ENCODE results near the gene ITLN2.
"Not testable (repeated sequence)": the region's sequence is repeated elsewhere in the genome, so short reads cannot be mapped to it uniquely, and the experiment has no call there.

The ITLN2 gene

DNA sequence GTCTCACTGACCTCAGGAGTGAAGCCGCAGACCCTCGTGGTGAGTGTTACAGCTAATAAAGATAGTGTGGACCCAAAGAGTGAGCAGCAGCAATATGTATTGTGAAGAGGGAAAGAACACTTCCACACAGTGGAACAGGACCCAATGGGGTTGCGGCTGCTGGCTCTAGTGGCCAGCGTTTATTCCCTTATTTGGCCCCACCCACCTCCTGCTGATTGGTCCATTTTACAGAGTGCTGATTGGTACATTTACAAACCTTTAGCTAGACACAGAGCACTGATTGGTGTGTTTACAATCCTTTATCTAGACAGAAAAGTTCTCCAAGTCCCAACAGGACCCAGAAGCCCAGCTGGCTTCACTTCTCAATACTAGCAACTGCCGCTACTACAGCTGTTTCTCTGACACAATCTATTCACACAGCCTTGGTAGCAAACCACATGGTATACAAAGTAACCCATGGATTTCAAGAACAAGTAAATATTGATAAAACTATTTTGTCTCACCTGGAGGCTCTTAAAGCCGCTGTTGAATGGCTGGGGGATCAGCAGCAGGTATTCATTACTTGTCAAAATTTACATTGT, 44.3 kb downstream of the ITLN2 start:
- DNase-seq (ENCODE audit: low read depth in 2 of 3, low spot score in 2 of 3), result no peak

DNA sequence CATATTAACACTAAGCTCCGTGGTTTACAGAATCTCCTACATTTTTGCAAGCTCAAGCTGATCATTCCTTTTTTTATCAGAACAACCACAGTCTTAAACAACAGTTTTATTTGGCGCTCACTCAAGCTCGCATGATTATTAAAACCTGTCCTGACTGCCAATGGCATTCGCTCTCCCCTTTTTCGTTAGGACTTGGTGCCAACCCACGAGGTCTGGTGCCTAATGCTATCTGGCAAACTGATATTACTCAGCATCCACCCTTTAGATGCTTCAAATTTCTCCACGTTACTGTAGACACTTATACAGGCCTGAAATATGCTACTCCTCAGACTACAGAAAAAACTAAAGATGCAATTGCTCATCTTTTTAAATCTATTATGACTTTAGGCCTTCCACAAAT, 46.6 kb downstream of the ITLN2 start:
- no peak for DNase-seq (ENCODE audit: low read depth in 2 of 3, low spot score in 2 of 3)

DNA sequence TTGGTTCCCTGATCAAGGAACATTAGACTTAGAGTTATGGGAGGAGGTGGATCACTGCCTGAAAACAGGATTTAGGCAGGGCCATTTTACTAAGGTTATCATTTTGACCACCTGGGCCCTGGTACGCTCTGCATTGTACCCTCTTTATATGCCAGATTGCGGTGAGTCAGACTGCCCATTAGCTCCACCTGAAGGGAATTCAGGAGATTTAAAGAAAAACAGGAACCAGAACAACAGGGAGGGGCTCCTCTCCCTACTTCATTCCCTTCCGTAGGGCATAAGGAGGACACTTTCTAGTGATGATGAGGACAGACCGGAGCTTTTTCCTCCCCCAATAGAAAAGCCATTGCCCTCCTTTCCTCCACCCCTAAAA, 49.0 kb downstream of the ITLN2 start:
- DNase-seq (ENCODE audit: low read depth in 2 of 3, low spot score in 2 of 3), result no peak

DNA sequence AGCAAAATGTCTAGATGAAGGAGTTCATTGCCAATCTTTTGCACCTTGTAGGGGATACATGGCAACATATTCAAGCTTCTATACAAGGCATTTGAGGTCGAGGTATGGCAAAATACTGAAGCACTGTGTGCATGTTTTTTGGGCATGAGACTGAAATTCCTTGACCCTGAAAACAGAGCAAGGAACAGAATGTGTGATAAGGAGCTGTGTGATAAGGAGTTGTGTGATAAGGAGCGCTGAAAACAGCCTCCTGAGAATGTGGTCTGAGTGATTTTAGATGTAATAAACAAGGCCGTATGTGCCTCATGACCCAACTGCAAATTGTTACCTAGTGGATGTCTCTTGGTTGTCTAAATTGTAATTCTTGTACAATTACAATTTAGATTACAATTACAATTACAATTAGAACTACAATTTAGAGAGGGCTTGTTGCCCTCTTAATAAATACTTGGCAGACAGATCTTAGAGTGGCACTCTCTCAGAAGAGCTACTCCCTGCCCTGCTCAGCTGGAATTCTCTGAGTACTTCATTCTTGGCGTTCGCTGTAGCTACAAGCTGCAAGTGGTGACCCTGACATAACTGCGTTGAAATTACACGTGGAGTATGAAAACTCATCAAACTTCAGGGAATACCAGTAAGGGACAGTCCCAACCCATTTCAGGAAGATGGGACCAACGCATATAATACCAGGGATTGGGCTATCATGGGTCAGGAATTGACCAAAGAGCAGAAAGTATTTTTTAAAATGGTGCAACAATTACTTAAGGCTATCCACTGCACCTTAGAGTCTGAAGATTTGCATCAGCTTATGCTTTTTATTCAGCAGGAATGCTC, 49.6 kb downstream of the ITLN2 start:
- DNase-seq (ENCODE audit: low read depth in 2 of 3, low spot score in 2 of 3), result no peak

DNA sequence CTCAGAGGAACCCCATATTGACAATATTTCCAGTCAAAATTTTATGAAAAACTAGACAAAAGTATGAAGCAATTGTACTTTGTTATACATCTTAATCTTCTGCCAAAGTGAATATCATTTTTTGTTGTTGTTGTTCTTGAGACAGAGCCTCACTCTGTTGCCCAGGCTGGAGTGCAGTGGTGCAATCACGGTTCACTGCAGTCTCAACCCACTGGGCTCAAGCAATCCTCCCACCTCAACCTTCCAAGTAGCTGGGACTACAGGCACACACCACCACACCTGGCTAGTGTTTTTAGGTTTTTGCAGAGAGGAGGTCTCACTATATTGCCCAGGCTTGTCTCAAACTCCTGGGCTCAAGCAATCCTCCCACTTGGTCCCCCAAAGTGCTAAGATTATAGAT, 52.4 kb downstream of the ITLN2 start:
- DNase-seq (ENCODE audit: low read depth in 2 of 3, low spot score in 2 of 3), result not testable (repeated sequence)

DNA sequence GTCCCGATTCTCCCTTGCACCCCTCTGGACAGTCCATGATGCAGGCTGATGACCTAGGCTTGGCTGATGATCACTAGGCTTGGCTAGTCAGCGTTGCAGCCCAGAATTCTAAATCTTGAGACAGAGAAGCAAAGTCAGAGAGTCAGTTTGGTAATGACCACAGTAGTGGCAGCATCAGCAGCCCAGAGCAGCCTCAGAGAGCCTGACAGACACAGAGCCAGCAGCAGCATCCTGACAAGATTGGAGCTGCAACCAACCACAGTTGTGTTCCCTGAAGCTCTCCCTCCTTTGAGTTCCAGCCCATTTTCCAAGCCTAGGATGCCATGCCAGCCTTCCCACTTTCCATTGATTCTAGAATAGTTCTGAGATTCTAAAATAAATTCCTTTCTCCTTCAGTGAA, 52.8 kb downstream of the ITLN2 start:
- DNase-seq (ENCODE audit: low read depth in 2 of 3, low spot score in 2 of 3), result no peak

DNA sequence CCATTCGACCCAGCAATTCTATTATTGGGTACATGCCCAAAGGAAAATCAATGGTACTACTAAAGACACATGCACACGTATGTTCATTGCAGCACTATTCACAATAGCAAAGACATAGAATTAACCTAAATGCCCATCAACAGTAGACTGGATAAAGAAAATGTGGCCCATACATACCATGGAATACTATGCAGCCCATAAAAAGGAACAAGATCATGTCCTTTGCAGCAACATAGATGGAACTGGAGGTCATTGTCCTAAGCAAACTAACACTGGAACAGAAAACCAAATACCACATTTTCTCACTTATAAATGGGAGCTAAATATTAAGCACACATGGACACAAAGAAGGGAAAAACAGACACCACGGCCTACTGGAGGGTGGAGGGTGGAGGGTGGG, 53.9 kb downstream of the ITLN2 start:
- not testable (repeated sequence) for DNase-seq (ENCODE audit: low read depth in 2 of 3, low spot score in 2 of 3)
